Body of pancreas (tissue), 4 donors: Measurements from ENCODE around the gene PSD2. TPM values are rescaled to one million over a fixed set of nuclear protein-coding genes. Genes with fewer than 3 reads are reported as not detected.
A peak's percentile ranks its signal among the peaks of the same experiment; 100 is the strongest.

ENCODE experiments used
- ATAC-seq: fragments of 150-250 bp; one replicate; pipeline ENCODE4 v1.9.1; 2016
- DNase-seq, 4 donors: peaks; one replicate each; pipeline ENCODE4 v3.0.0-alpha.2; 2019
- H3K27ac ChIP-seq, 4 donors: fragments of 200-600 bp; sonication (generic); 1 replicate in 3 of 4; 2 replicates in 1 of 4; pipeline versions ENCODE4 v1.5.1 to v1.6.1; 2016 to 2019; ENCODE audit warnings: mild to moderate bottlenecking in 1 of 4, mixed read lengths in 1 of 4, moderate library complexity in 1 of 4
- H3K27me3 ChIP-seq, 2 donors: fragments of 200-600 bp; sonication (generic); one replicate each; pipeline ENCODE4 v1.6.0; 2016; ENCODE audit warnings: mild to moderate bottlenecking in 1 of 2
- H3K36me3 ChIP-seq, 2 donors: fragments of 200-600 bp; sonication (generic); replicated peaks in 1 of 2; 2 replicates each; pipeline ENCODE4 v1.5.1; 2016; ENCODE audit warnings: low read depth in 2 of 2; ENCODE audit not compliant: insufficient read depth in 1 of 2
- H3K4me1 ChIP-seq: fragments of 200-600 bp; sonication (generic); one replicate; pipeline ENCODE4 v1.6.0; 2016
- H3K4me3 ChIP-seq, 2 donors: fragments of 200-600 bp; sonication (generic); 1 replicate in 1 of 2; 2 replicates in 1 of 2; pipeline ENCODE4 v1.5.1; 2016 to 2019
- H3K9me3 ChIP-seq, 3 donors: fragments of 200-600 bp; sonication (generic); 1 replicate in 2 of 3; 2 replicates in 1 of 3; pipeline ENCODE4 v1.5.1; 2016
- POLR2A ChIP-seq, 3 donors: fragments of 450-650 bp; IDR thresholded peaks; one replicate each; pipeline ENCODE4 v1.6.1; 2016; ENCODE audit warnings: antibody characterized with exemption in 3 of 3, mild to moderate bottlenecking in 2 of 3
- WGBS, 2 donors: methylation state at CpG; one replicate each; pipeline ENCODE4 v1.1.5; 2017; 5-methylcytosine and 5-hydroxymethylcytosine counted together
- intact Hi-C: fragments of 100-400 bp; cut with DNase I; formaldehyde crosslinking; loops from one replicate; pipeline ENCODE4 v1.15.1; 2023
- total RNA-seq, 2 donors: library from RNA; depleted of rRNA; stranded (reverse); fragments of >200 nt; gene quantifications; one replicate each; pipeline ENCODE4 v1.1.0, GENCODE V29; 2016
- TF ChIP-seq, protein P1 (sequence below), 7 experiments: fragments of 450-650 bp in 4 of 7; fragments of 200-600 bp in 3 of 7; sonication (generic) in 3 of 7; IDR thresholded peaks; one replicate each; pipeline ENCODE4 v1.5.1; 2016 to 2019; ENCODE audit warnings: antibody characterized with exemption in 7 of 7

PSD2 gene
- total RNA-seq, 2 donors from 2014 or later: 0.52 TPM; not detected in 1

DNA sequence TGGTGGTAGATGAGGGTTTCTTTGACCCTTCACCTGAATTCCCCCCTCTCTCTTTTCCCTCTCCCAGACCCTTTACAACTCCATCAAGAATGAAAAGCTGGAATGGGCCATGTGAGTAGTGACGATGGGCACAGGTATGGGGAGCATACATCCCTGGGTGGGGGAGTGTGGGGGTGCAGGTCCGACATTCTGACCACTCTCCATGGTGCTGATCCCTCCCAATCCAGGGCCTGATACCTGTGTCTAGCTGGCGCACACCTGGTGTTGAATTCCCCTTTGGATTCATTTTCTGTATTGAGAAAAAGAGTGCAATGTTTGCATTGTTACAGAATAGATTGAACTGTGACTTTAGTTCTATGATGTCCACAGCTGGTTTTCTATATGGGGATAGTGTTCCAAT is 40.0 kb downstream of the PSD2 start:
- DNase-seq (no peak), ATAC-seq (no peak)
- intact Hi-C loops: no loop called here
- Histone ChIP-seq H3K27me3 (no peaks in the 10 kb centered on the region), H3K4me3 (no peak overlapping the region), H3K27ac (no peak overlapping the region), H3K4me1 (no peaks in the 10 kb centered on the region), H3K36me3 (no peaks in the 10 kb centered on the region), H3K9me3 (no peaks in the 10 kb centered on the region)
- TF ChIP-seq, protein P1, sequence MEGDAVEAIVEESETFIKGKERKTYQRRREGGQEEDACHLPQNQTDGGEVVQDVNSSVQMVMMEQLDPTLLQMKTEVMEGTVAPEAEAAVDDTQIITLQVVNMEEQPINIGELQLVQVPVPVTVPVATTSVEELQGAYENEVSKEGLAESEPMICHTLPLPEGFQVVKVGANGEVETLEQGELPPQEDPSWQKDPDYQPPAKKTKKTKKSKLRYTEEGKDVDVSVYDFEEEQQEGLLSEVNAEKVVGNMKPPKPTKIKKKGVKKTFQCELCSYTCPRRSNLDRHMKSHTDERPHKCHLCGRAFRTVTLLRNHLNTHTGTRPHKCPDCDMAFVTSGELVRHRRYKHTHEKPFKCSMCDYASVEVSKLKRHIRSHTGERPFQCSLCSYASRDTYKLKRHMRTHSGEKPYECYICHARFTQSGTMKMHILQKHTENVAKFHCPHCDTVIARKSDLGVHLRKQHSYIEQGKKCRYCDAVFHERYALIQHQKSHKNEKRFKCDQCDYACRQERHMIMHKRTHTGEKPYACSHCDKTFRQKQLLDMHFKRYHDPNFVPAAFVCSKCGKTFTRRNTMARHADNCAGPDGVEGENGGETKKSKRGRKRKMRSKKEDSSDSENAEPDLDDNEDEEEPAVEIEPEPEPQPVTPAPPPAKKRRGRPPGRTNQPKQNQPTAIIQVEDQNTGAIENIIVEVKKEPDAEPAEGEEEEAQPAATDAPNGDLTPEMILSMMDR (IDR thresholded peaks at IDR 0.05): no peak
- TF ChIP-seq POLR2A (IDR thresholded peaks at IDR 0.05): no peak
- 57 to 71% methylated on average over 3 of the region's 3 CpGs for WGBS, 2 donors

DNA sequence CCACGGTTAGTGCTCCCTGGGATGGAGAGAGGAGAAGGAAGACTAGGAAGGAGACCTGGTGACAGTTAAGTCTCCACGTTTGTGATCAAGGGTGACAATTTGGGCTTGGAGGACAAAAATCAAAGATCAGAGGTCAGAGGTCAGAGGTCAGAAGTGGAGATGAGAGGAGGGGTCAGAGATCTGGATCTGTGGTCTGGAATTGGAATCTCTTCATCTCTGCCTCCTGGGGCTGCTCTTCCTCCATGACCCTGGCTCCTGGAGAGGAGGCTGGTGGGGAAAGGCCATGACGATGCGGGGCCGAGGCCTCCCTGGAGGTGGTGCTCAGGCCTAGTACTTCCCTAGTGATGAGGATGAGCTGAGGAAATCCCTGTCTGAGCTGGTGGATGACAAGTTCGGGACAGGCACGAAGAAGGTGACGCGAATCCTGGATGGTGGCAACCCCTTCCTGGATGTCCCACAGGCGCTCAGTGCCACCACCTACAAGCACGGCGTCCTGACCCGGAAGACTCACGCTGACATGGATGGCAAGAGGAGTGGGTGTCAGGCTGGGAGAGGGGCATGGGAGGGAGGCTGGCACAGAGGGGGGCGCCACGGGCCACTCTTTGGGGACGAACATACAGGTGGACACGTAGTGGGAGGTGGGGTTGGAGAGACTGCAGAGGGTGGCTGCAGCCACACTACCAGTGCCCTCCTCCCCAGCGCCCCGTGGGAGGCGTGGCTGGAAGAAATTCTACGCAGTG is 41.0 kb downstream of the PSD2 start:
- TF ChIP-seq, protein P1 (IDR thresholded peaks at IDR 0.05): no peak
- TF ChIP-seq POLR2A (IDR thresholded peaks at IDR 0.05): no peak
- DNase-seq (no peak), ATAC-seq (no peak)
- intact Hi-C loops: no loop called here
- no peaks in the 10 kb centered on the region for H3K9me3 ChIP-seq
- no peaks in the 10 kb centered on the region for H3K36me3 ChIP-seq
- 86 to 91% methylated on average over 18 to 22 of the region's 22 CpGs for WGBS, 2 donors
- H3K4me1 ChIP-seq: no peaks in the 10 kb centered on the region
- no peak overlapping the region for H3K27ac ChIP-seq
- no peak overlapping the region for H3K4me3 ChIP-seq
- H3K27me3 ChIP-seq: no peaks in the 10 kb centered on the region

DNA sequence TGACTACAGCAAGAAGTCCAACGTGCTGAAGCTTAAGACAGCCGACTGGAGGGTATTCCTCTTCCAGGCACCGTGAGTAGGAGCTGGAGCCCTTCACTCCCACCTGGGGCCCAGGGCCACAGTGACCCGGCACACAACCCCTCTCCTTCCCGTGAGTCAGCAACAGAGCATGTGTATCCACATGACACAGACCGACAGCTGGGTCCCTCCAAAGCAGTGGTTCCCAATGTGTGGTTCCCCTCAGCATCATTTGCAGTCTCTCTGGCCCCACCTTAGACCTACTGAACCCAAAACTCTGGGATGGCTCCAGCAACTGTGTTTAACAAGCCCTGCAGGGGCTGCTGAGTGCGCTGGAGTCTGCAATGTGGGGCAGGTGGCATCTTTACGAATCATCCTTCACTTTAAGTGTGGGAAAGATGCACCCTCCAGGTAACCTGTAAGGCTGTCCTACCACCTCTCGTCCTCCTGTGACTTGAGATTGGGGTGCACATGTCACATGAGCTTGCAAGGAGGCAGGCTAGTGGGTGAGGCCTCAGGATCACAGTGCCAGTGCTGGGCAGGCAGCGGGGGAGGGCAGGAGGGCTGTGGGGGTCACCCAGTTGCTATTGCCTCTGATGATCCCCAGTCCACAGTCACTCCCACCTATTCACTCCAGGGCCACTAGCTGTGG is 42.2 kb downstream of the PSD2 start:
- no peak overlapping the region for H3K27ac ChIP-seq
- H3K36me3 ChIP-seq: no peaks in the 10 kb centered on the region
- 57 to 81% methylated on average over 4 to 10 of the region's 10 CpGs for WGBS, 2 donors
- H3K27me3 ChIP-seq: no peaks in the 10 kb centered on the region
- no peaks in the 10 kb centered on the region for H3K4me1 ChIP-seq
- no peak overlapping the region for H3K4me3 ChIP-seq
- TF ChIP-seq, protein P1 (IDR thresholded peaks at IDR 0.05): no peak
- TF ChIP-seq POLR2A (IDR thresholded peaks at IDR 0.05): no peak
- no peaks in the 10 kb centered on the region for H3K9me3 ChIP-seq
- peak in 1 of 4 donors; percentile 2 for DNase-seq
- no peak for ATAC-seq
- intact Hi-C loops: no loop called here

DNA sequence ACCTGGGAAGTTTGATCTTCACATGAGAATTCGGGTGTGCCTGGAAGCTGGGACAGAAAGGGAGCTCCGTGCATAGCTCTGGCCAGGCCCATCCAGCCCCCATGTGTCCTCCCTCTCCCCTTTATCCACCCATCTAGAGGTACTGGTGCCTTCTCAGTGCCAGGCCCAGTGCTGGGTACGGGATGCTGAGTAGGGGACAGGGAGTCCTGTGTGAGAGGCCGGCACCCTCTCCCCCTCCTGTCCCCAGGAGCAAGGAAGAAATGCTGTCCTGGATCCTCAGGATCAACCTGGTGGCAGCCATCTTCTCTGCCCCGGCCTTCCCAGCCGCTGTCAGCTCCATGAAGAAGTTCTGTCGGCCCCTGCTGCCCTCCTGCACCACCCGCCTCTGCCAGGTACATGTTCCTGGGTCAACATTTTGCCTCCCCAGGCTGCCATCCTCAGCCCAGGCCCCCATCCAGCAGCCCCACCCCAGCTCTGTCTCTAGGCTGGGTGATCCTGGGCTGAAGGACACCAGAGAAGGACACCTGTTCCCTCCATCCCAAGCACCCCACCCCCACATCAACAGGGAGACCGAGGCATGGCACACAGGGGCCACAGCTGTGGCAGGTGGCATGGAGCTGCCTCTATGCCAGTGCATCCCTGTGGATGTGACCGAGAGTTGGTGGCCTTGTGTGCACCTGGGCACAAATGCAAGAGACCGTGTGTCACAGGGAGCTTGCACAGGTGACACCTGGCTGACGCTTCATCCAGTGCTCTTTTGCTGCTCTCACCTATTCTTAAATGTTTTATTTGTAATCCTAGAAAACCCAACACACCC is 43.0 kb downstream of the PSD2 start:
- intact Hi-C loops: no loop called here
- TF ChIP-seq, protein P1 (IDR thresholded peaks at IDR 0.05): no peak
- TF ChIP-seq POLR2A (IDR thresholded peaks at IDR 0.05): no peak
- Histone ChIP-seq H3K27me3 (no peaks in the 10 kb centered on the region), H3K27ac (no peak overlapping the region), H3K9me3 (no peaks in the 10 kb centered on the region), H3K36me3 (no peaks in the 10 kb centered on the region), H3K4me3 (no peak overlapping the region), H3K4me1 (no peaks in the 10 kb centered on the region)
- ATAC-seq: no peak
- no peak for DNase-seq
- WGBS, 2 donors: 79 to 83% methylated on average over 9 to 12 of the region's 12 CpGs
